ENCODE results near the gene METTL2B.
"Not testable (repeated sequence)": the region's sequence is repeated elsewhere in the genome, so short reads cannot be mapped to it uniquely, and the experiment has no call there.

- TF ChIP-seq CTCF (conservative IDR thresholded peaks at IDR 0.05); ZFX (IDR thresholded peaks at IDR 0.05): not testable (repeated sequence)
These were observed 2.5 kb downstream of the METTL2B start for GRCh38 chr7:128479082-128479481.
